K562 (cell line): ENCODE results near the gene MIXL1. TPM values are rescaled to one million over a fixed set of nuclear protein-coding genes. Genes with fewer than 3 reads are reported as not detected.

Source experiments
- ATAC-seq: fragments of 200-7000 bp; cut with Tn5 transposase; 3 replicates; pipeline ENCODE4 v1.9.1; 2020; ENCODE audit warnings: moderate library complexity
- BruUV-seq: library from RNA; stranded (reverse); fragments of 400-500 nt; replicated peaks from 2 replicates; lab custom pipeline; 2021; lab: Mats Ljungman, UMichigan
- CTCF ChIA-PET: fragments of 300-600 bp; formaldehyde crosslinking; extraction: SDS; loops from one replicate; lab custom pipeline; 2021; ENCODE audit warnings: low intra/inter-chr PET ratio; lab: Yijun Ruan, JAX
- POLR2A ChIA-PET: fragments of 300-600, 350-650 bp; sonication (Branson Sonifier 250); formaldehyde crosslinking; extraction: SDS; loops from one replicate; lab custom pipeline; 2021; ENCODE audit warnings: antibody characterized with exemption, inconsistent platforms; lab: Yijun Ruan, JAX
- DNase-seq, 4 experiments: peaks; one replicate each; pipeline versions ENCODE4 v3.0.0 to v3.0.0-alpha.2; 2011 to 2018; ENCODE audit warnings: low spot score in 3 of 4, mixed read lengths in 3 of 4; ENCODE audit errors: extremely low read depth in 1 of 4
- FAIRE-seq: peaks from 2 replicates; lab custom pipeline; 2011; peaks lifted over from hg19 to GRCh38; lab: Jason Lieb, UNC
- H2AFZ ChIP-seq: 2 replicates; pipeline ENCODE4 v1.6.0; 2011; ENCODE audit warnings: low read depth, low read length, control low read depth, inconsistent platforms
- H3K27ac ChIP-seq: fragments of 200-600 bp; 3 replicates; pipeline ENCODE4 v1.8.0; 2011; ENCODE audit warnings: low read depth, mild to moderate bottlenecking, control low read depth, inconsistent platforms, low read length, moderate library complexity, mixed read lengths; ENCODE audit errors: extremely low read depth
- H3K27me3 ChIP-seq, 2 experiments: fragments of 300-600 bp in 1 of 2; 2 replicates in 1 of 2; 3 replicates in 1 of 2; pipeline versions ENCODE4 v1.6.0 to v1.8.0; 2011; ENCODE audit warnings: inconsistent platforms in 2 of 2, low read length in 2 of 2, mild to moderate bottlenecking in 1 of 2, mixed read lengths in 1 of 2, moderate library complexity in 1 of 2; ENCODE audit not compliant: control insufficient read depth in 2 of 2, insufficient read depth in 2 of 2
- H3K36me3 ChIP-seq: fragments of 300-600 bp; 3 replicates; pipeline ENCODE4 v1.8.0; 2011; ENCODE audit warnings: mild to moderate bottlenecking, low read length, inconsistent platforms; ENCODE audit not compliant: control insufficient read depth, insufficient read depth
- H3K4me1 ChIP-seq, 2 experiments: fragments of 200-600 bp in 1 of 2; replicated peaks in 1 of 2; 2 replicates in 1 of 2; 3 replicates in 1 of 2; pipeline versions ENCODE4 v1.5.1 to v1.8.0; 2011; ENCODE audit warnings: inconsistent platforms in 2 of 2, low read length in 2 of 2, mild to moderate bottlenecking in 1 of 2, mixed read lengths in 1 of 2, moderate library complexity in 1 of 2; ENCODE audit not compliant: control insufficient read depth in 2 of 2, insufficient read depth in 2 of 2
- H3K4me2 ChIP-seq: 2 replicates; pipeline ENCODE4 v1.6.1; 2011; ENCODE audit warnings: low read length, control low read depth, inconsistent platforms, mixed read lengths; ENCODE audit not compliant: insufficient read depth
- H3K4me3 ChIP-seq: fragments of 200-600 bp; sonication (generic), shearing (Covaris generic); 2 replicates; pipeline ENCODE4 v1.5.1; 2016; ENCODE audit warnings: control low read depth, inconsistent platforms
- H3K79me2 ChIP-seq: fragments of 200-600 bp; 3 replicates; pipeline ENCODE4 v1.8.0; 2011; ENCODE audit warnings: low read length, inconsistent platforms; ENCODE audit not compliant: control insufficient read depth, insufficient read depth
- H3K9ac ChIP-seq, 2 experiments: 2 replicates each; pipeline versions ENCODE4 v1.6.0 to v1.6.1; 2011; ENCODE audit warnings: low read depth in 2 of 2, low read length in 2 of 2, control low read depth in 1 of 2, inconsistent platforms in 1 of 2, mild to moderate bottlenecking in 1 of 2, mixed read lengths in 1 of 2; ENCODE audit not compliant: insufficient read depth in 1 of 2
- H3K9me1 ChIP-seq: one replicate; pipeline ENCODE4 v1.6.0; 2011; ENCODE audit warnings: inconsistent platforms, mild to moderate bottlenecking, low read length, moderate library complexity; ENCODE audit not compliant: control insufficient read depth, insufficient read depth
- H3K9me3 ChIP-seq: replicated peaks from 2 replicates; pipeline ENCODE4 v1.5.1; 2011; ENCODE audit warnings: low read depth, low read length, inconsistent platforms; ENCODE audit not compliant: control insufficient read depth, insufficient read depth
- H4K20me1 ChIP-seq: replicated peaks from 2 replicates; pipeline ENCODE4 v1.6.1; 2011; ENCODE audit warnings: low read length, inconsistent platforms, mixed read lengths; ENCODE audit not compliant: control insufficient read depth, insufficient read depth
- C11orf30 ChIP-seq: fragments of 450-650 bp; IDR thresholded peaks from 2 replicates; pipeline ENCODE4 v1.6.1; 2016; ENCODE audit warnings: low read depth, mild to moderate bottlenecking
- CBX5 ChIP-seq: IDR thresholded peaks from 2 replicates; pipeline ENCODE4 v1.6.1; 2014; ENCODE audit warnings: low read depth, borderline replicate concordance
- FOXJ2 ChIP-seq: fragments of 200-800 bp; sonication (Bioruptor generic); IDR thresholded peaks from 2 replicates; pipeline ENCODE4 v1.6.1; 2016; ENCODE audit warnings: missing genetic modification characterization, missing compliant biosample characterization
- KDM2B ChIP-seq: fragments of 250-450 bp; sonication (Bioruptor Pico); IDR thresholded peaks from 2 replicates; pipeline ENCODE4 v1.8.0; 2021; ENCODE audit warnings: mild to moderate bottlenecking, moderate library complexity
- LEF1 ChIP-seq: fragments of 450-650 bp; IDR thresholded peaks from 2 replicates; pipeline ENCODE4 v1.6.1; 2016; ENCODE audit warnings: mild to moderate bottlenecking
- MIER1 ChIP-seq: fragments of 450-650 bp; IDR thresholded peaks from 2 replicates; pipeline ENCODE4 v1.6.1; 2016; ENCODE audit warnings: antibody characterized with exemption, mild to moderate bottlenecking, low read depth
- NEUROD1 ChIP-seq: fragments of 150-350 bp; IDR thresholded peaks from 2 replicates; pipeline ENCODE4 v1.6.1; 2014; ENCODE audit warnings: borderline replicate concordance, low read length, low read depth; ENCODE audit not compliant: partially characterized antibody
- NR2C2 ChIP-seq, 2 experiments: fragments of 200-800 bp in 1 of 2; sonication (Bioruptor generic) in 1 of 2; sonication (generic) in 1 of 2; formaldehyde crosslinking in 1 of 2; IDR thresholded peaks; 2 replicates each; pipeline versions ENCODE4 v1.6.1 to v1.8.0; 2016 to 2022; ENCODE audit warnings: mild to moderate bottlenecking in 1 of 2, missing compliant biosample characterization in 1 of 2, missing genetic modification characterization in 1 of 2, missing genetic modification reagents in 1 of 2
- NR2F6 ChIP-seq: fragments of 450-650 bp; formaldehyde crosslinking; IDR thresholded peaks from 2 replicates; pipeline ENCODE4 v1.4.0; 2020; ENCODE audit warnings: mild to moderate bottlenecking
- PYGO2 ChIP-seq: fragments of 450-650 bp; IDR thresholded peaks from 2 replicates; pipeline ENCODE4 v1.6.1; 2016; ENCODE audit warnings: mild to moderate bottlenecking, missing genetic modification characterization, moderate library complexity, missing compliant biosample characterization
- SMARCC2 ChIP-seq: fragments of 450-650 bp; IDR thresholded peaks from 2 replicates; pipeline ENCODE4 v1.6.1; 2017; ENCODE audit warnings: antibody characterized with exemption, moderate library complexity, mild to moderate bottlenecking, low read depth
- SUPT5H ChIP-seq: fragments of 450-650 bp; IDR thresholded peaks from 2 replicates; pipeline ENCODE4 v1.6.1; 2016
- ZNF253 ChIP-seq: fragments of 250-450 bp; sonication (Bioruptor Pico); conservative IDR thresholded peaks from 2 replicates; pipeline ENCODE4 v1.6.1; 2021; ENCODE audit warnings: mild to moderate bottlenecking
- ZNF311 ChIP-seq: fragments of 250-450 bp; sonication (Bioruptor Pico); IDR thresholded peaks from 2 replicates; pipeline ENCODE4 v1.4.0; 2020; ENCODE audit warnings: mild to moderate bottlenecking, moderate library complexity
- ZNF511 ChIP-seq: sonication (generic); formaldehyde crosslinking; IDR thresholded peaks from 2 replicates; pipeline ENCODE4 v1.8.0; 2022; ENCODE audit warnings: mild to moderate bottlenecking, missing genetic modification reagents
- WGBS: fragments of 100-300 bp; shearing (Covaris generic); methylation state at CpG from one replicate; pipeline ENCODE4 v1.1.6; 2016; ENCODE audit warnings: low coverage, mixed read lengths; ENCODE audit not compliant: insufficient coverage; ENCODE audit errors: missing lambda C conversion rate; 5-methylcytosine and 5-hydroxymethylcytosine counted together
- in situ Hi-C: fragments of 300-500 bp; cut with MboI; formaldehyde crosslinking; loops from 4 replicates; pipeline ENCODE4 v1.15.0; 2018; ENCODE audit warnings: inconsistent platforms, mixed read lengths
- intact Hi-C: fragments of 100-400 bp; cut with micrococcal nuclease; formaldehyde crosslinking; loops from 2 replicates; pipeline ENCODE4 v1.14.2; 2022
- polyA plus RNA-seq, 8 experiments: library from polyadenylated mRNA; depleted of rRNA in 4 of 8; stranded (reverse) in 5 of 8; unstranded in 3 of 8; fragments of >200 nt; fragmentation: Nextera tagmentation in 2 of 8; fragmentation: Illumina TruSeq in 1 of 8; extraction: Ambion mirVana in 2 of 8; extraction: Trizol in 1 of 8; gene quantifications; 2 replicates each; pipeline versions ENCODE4 v1.2.1 to v1.2.3, GENCODE V29; 2011 to 2014; ENCODE audit warnings: inconsistent platforms in 1 of 8, missing spikeins in 1 of 8
- total RNA-seq, 7 experiments: library from RNA; depleted of rRNA in 6 of 7; stranded (reverse); fragments of >200 nt in 6 of 7; fragmentation: Illumina TruSeq in 2 of 7; extraction: Trizol in 2 of 7; gene quantifications; 2 replicates each; pipeline versions ENCODE4 v1.2.1 to v1.2.3, GENCODE V29; 2011 to 2021; ENCODE audit warnings: low replicate concordance in 1 of 7

The MIXL1 gene
- total and polyA plus RNA-seq, 9 of the 15 experiments (the other 6 are each of a cell fraction or from before 2014, with no cell fraction given): not detected

- ChIA-PET CTCF (no interaction called here), POLR2A (interaction anchor here (0.5 kb wide), 1 partner anchor 493 kb away, joined by 3 read pairs; no protein-coding TSS in a partner anchor)
- H3K27me3 ChIP-seq: no peaks in the 10 kb centered on the region
- in situ Hi-C loops (no loop called here), intact Hi-C loops (loop anchor here (5.0 kb wide), 1 partner anchor 117 kb away; no protein-coding TSS in a partner anchor)
- FAIRE-seq (no peak), DNase-seq (no peak), ATAC-seq (peak; percentile 49)
- BruUV-seq: no TSS peak
- peaks cover 4% of the 10 kb centered on the region; the same call in 1 of the 2 replicates for H4K20me1 ChIP-seq
- H3K27ac ChIP-seq: no peak overlapping the region
- H3K4me3 ChIP-seq: no peak overlapping the region
- H3K4me1 ChIP-seq: peaks cover 4 to 12% of the 10 kb centered on the region in 2 experiments
- WGBS: 32% methylated on average over 5 of the region's 5 CpGs
- H2AFZ ChIP-seq: no peak overlapping the region
- no peaks in the 10 kb centered on the region for H3K79me2 ChIP-seq
- TF ChIP-seq NR2F6 (CRISPR knock-in tag): no peak
- TF ChIP-seq LEF1: no peak
- TF ChIP-seq SMARCC2: no peak
- TF ChIP-seq NEUROD1: no peak
- no peak for TF ChIP-seq MIER1
- TF ChIP-seq ZNF311 (CRISPR knock-in tag): no peak
- no peak for TF ChIP-seq ZNF511 (CRISPR knock-in tag)
- no peak for TF ChIP-seq NR2C2 (CRISPR knock-in tag; IDR thresholded peaks at IDR 0.05)
- TF ChIP-seq NR2C2 (tag; IDR thresholded peaks at IDR 0.05): no peak
- TF ChIP-seq SUPT5H: no peak
- TF ChIP-seq ZNF253 (CRISPR knock-in tag): no peak
- TF ChIP-seq KDM2B (CRISPR knock-in tag): no peak
- no peak for TF ChIP-seq CBX5
- TF ChIP-seq PYGO2: no peak
- TF ChIP-seq C11orf30: no peak
- no peak for TF ChIP-seq FOXJ2 (tag)
- no peak overlapping the region for H3K4me2 ChIP-seq
- H3K9me1 ChIP-seq: no peaks in the 10 kb centered on the region
- H3K9ac ChIP-seq: peak overlapping the region in 1 of 2 experiments; percentile 0; a peak in 2 of 4 replicates
- H3K9me3 ChIP-seq: no peaks in the 10 kb centered on the region
- no peaks in the 10 kb centered on the region for H3K36me3 ChIP-seq
Observed at GRCh38 chr1:226215239-226215638, 8.2 kb upstream of the MIXL1 start.
